ENCODE results near the gene ZFP36.

The ZFP36 gene

DNA sequence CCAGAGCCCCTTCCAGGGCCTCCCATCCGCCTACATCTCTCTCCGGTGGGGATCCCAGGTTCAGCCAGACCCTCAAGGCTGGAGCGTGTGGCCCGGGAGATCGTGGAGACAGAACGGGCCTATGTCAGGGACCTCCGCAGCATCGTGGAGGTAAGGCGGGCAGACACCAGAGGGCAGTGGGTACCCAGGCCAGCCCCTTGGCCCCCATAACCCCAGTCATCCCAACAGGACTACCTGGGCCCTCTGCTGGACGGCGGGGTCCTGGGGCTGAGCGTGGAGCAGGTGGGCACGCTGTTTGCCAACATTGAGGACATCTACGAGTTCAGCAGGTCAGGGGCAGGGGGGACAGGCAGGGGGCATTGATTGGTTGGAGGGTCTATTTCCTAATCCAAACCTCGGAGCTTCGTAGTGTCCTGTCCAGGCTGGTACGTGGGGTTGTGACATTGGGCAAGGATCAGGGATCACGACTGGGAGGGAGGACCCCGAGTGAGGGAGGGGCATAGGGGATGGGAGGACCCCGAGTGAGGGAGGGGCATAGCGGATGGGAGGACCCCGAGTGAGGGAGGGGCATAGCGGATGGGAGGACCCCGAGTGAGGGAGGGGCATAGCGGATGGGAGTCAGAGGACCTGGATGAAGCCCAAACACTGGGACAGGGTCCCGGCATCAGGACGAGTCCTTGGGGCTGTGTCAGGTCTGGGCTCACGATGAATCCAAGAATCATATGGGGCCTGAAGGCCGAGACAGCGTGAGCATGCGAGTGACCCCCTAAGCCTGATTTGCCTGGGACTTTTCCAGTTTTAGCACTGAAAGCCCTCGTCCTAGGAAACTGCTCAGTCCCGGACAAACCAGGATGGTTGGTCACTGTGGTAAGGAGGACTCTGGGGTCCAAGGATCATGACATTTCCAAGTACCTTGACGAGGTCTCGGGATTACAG is 8.7 kb downstream of the ZFP36 start:
- no peak for DNase-seq

GRCh38 chr19:39416152-39417120 is 9.8 kb downstream of the ZFP36 start:
- no peak for DNase-seq
- no peak for TF ChIP-seq GATA1 (IDR thresholded peaks at IDR 0.05; ENCODE audit: low read depth, low read length)
- no peak for TF ChIP-seq POLR2A (IDR thresholded peaks at IDR 0.05; ENCODE audit: low read length)

More for the DNA sequence above, 8.7 kb downstream of the ZFP36 start:
- TF ChIP-seq GATA1 (IDR thresholded peaks at IDR 0.05; ENCODE audit: low read depth, low read length) (no peak), POLR2A (IDR thresholded peaks at IDR 0.05; ENCODE audit: low read length) (no peak)

- TF ChIP-seq GATA1 (IDR thresholded peaks at IDR 0.05; ENCODE audit: low read depth, low read length), result no peak
- TF ChIP-seq POLR2A (IDR thresholded peaks at IDR 0.05; ENCODE audit: low read length), result no peak
These were observed 11.0 kb downstream of the ZFP36 start for GRCh38 chr19:39417463-39418181.

GRCh38 chr19:39419003-39419402 is 12.4 kb downstream of the ZFP36 start:
- no peak for TF ChIP-seq POLR2A (IDR thresholded peaks at IDR 0.05; ENCODE audit: low read length)
- no peak for TF ChIP-seq GATA1 (IDR thresholded peaks at IDR 0.05; ENCODE audit: low read depth, low read length)
- no peak for DNase-seq

More at GRCh38 chr19:39417463-39418181, 11.0 kb downstream of the ZFP36 start:
- DNase-seq, result no peak

- TF ChIP-seq GATA1 (IDR thresholded peaks at IDR 0.05; ENCODE audit: low read depth, low read length), result no peak
- TF ChIP-seq POLR2A (IDR thresholded peaks at IDR 0.05; ENCODE audit: low read length), result no peak
- no peak for DNase-seq
These were observed 14.1 kb downstream of the ZFP36 start for GRCh38 chr19:39420769-39421168.

DNA sequence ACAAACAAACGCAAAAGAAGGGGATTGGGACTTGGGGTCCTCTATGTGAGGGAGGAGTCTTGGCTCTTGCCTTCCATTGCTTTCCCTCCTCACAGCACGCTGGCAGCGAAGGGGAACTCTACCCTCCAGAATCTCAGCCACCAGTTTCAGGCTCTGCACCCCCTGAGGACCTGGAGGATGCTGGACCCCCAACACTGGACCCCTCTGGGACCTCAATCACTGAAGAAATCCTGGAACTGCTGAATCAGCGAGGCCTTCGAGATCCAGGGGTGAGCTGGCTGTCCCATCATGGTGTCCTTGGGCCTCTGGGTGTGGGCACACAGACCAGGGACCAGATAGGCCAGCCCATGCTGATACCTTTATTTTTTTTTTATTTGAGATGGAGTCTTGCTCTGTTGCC is 15.4 kb downstream of the ZFP36 start:
- no peak for TF ChIP-seq POLR2A (IDR thresholded peaks at IDR 0.05; ENCODE audit: low read length)
- no peak for TF ChIP-seq GATA1 (IDR thresholded peaks at IDR 0.05; ENCODE audit: low read depth, low read length)
- no peak for DNase-seq

GRCh38 chr19:39423258-39424086 is 16.8 kb downstream of the ZFP36 start:
- TF ChIP-seq GATA1 (IDR thresholded peaks at IDR 0.05; ENCODE audit: low read depth, low read length), result no peak
- no peak for TF ChIP-seq POLR2A (IDR thresholded peaks at IDR 0.05; ENCODE audit: low read length)
- DNase-seq, result no peak

DNA sequence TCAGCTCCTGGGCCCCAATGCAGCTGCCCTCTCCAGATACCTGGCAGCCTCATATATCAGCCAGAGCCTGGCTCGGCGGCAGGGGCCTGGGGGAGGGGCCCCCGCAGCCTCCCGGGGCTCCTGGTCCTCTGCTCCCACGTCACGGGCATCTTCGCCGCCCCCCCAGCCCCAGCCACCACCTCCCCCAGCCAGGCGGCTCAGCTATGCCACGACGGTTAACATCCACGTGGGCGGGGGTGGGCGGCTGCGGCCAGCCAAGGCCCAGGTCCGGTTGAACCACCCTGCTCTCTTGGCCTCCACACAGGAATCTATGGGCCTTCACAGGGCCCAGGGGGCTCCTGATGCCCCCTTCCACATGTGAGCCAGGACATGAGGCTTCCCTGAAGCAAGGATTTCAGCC is 18.3 kb downstream of the ZFP36 start:
- TF ChIP-seq POLR2A (IDR thresholded peaks at IDR 0.05; ENCODE audit: low read length) (no peak), GATA1 (IDR thresholded peaks at IDR 0.05; ENCODE audit: low read depth, low read length) (no peak)
- DNase-seq, result no peak

GRCh38 chr19:39425744-39426143 is 19.1 kb downstream of the ZFP36 start:
- TF ChIP-seq POLR2A (IDR thresholded peaks at IDR 0.05; ENCODE audit: low read length) (no peak), GATA1 (IDR thresholded peaks at IDR 0.05; ENCODE audit: low read depth, low read length) (no peak)
- DNase-seq, result no peak

DNA sequence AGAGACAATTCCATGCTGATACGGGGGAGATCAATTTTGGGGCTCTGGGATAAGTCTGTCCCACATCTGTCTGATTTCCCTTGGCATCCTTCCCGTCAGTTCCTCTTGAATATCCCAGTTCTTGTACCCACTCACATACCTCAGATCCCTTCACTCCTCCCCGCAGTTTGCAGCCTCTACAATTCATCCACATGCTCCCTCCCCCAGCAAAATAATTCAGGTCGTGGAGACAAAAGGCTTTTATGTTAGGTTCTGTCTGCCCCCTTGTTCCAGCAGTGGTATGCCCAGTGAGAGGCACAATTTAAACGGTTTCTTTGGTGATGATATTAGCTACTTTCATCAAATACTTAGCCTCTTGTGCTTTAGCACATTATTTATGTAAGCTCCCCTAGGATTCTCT is 19.5 kb downstream of the ZFP36 start:
- DNase-seq, result no peak
- no peak for TF ChIP-seq GATA1 (IDR thresholded peaks at IDR 0.05; ENCODE audit: low read depth, low read length)
- TF ChIP-seq POLR2A (IDR thresholded peaks at IDR 0.05; ENCODE audit: low read length), result no peak

GRCh38 chr19:39427707-39428106 is 21.1 kb downstream of the ZFP36 start:
- TF ChIP-seq POLR2A (IDR thresholded peaks at IDR 0.05; ENCODE audit: low read length) (no peak), GATA1 (IDR thresholded peaks at IDR 0.05; ENCODE audit: low read depth, low read length) (no peak)
- DNase-seq, result no peak

DNA sequence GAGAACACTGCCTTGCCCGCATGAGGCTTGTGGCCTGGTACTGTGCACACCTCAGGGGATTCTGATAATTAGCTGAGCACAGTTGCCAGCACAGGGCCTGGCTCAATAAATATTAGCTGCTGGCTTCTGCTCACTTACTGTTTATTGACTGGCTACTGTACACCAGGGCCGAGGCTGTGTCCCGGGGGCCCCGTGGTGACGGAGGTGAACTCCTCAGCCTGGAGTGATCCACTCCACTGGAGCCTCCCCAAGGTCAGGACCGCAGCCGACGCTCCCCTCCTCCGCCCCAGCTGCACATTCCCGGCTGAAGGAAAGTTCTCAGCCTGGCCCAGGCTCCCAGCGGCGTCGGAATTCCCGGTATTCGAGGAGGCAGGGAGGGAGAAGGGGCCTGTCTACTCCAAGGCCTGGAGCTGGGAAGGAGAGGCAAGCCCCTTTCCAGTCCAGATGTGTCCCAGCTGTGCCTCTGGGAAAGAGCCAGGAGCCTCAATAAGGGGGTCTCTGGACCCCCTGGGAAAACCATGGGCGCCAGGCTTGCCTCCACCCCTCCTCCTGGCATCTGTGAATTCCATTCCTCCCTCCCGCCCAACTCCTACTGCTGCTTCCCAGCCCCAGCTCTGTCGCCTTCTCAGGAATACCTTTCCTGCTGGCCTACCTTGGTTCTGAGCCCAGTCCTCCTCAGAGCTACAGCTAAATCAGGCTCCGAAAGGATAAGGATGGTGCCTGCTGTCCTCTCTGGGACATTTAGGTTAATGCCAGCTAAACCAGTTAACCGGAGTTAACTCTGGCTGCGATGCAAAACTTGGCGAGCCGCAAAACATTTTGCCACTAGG is 21.9 kb downstream of the ZFP36 start:
- DNase-seq, result no peak
- no peak for TF ChIP-seq GATA1 (IDR thresholded peaks at IDR 0.05; ENCODE audit: low read depth, low read length)
- TF ChIP-seq POLR2A (IDR thresholded peaks at IDR 0.05; ENCODE audit: low read length), result no peak

Measured in erythroblast (primary cell).